Measurements from ENCODE around the gene BOD1. TPM values are rescaled to one million over a fixed set of nuclear protein-coding genes. Genes with fewer than 3 reads are reported as not detected.

Gene BOD1
- total and polyA plus RNA-seq, 9 of the 15 experiments (the other 6 are each of a cell fraction or from before 2014, with no cell fraction given) = 10.1 to 31.6 (median 22.6) TPM

GRCh38 chr5:173634465-173634983 is 18.1 kb upstream of the BOD1 start:
- Histone ChIP-seq H3K9ac (ENCODE audit: insufficient read depth in 1 of 2, low read depth in 2 of 2, low read length in 2 of 2) (no peak overlapping the region), H4K20me1 (replicated peaks; ENCODE audit: control insufficient read depth, insufficient read depth, low read length) (no peaks in the 10 kb centered on the region), H3K79me2 (ENCODE audit: control insufficient read depth, insufficient read depth, low read length) (no peaks in the 10 kb centered on the region), H3K4me1 (replicated peaks in 1 of 2; ENCODE audit: control insufficient read depth in 2 of 2, insufficient read depth in 2 of 2, low read length in 2 of 2) (peaks cover 0 to 1% of the 10 kb centered on the region in 2 experiments; a peak in 1 of 5 replicates), H3K9me1 (ENCODE audit: control insufficient read depth, insufficient read depth, low read length) (no peaks in the 10 kb centered on the region), H3K9me3 (replicated peaks; ENCODE audit: control insufficient read depth, insufficient read depth, low read depth, low read length) (no peaks in the 10 kb centered on the region), H3K36me3 (ENCODE audit: control insufficient read depth, insufficient read depth, low read length) (no peaks in the 10 kb centered on the region), H3K4me2 (ENCODE audit: insufficient read depth, low read length) (no peak overlapping the region), H2AFZ (ENCODE audit: low read depth, low read length) (no peak overlapping the region), H3K27ac (ENCODE audit: extremely low read depth, low read depth, low read length) (no peak overlapping the region), H3K4me3 (no peak overlapping the region), H3K27me3 (ENCODE audit: control insufficient read depth in 2 of 2, insufficient read depth in 2 of 2, low read length in 2 of 2) (no peaks in the 10 kb centered on the region)
- intact Hi-C loops (cut with micrococcal nuclease) (no loop called here), in situ Hi-C loops (cut with MboI) (no loop called here)
- FAIRE-seq = no peak
- BruUV-seq (replicated peaks) = no TSS peak
- ATAC-seq = no peak
- 64% methylated on average over 4 of the region's 4 CpGs for WGBS (ENCODE audit: insufficient coverage, low coverage, missing lambda C conversion rate)
- CTCF ChIA-PET (ENCODE audit: low intra/inter-chr PET ratio) = no interaction called here
- no peak for DNase-seq (ENCODE audit: extremely low read depth in 1 of 4, low spot score in 3 of 4)
- TF ChIP-seq HDAC2 (IDR thresholded peaks at IDR 0.05) = peak; percentile 60; the same call in 1 of the 2 replicates
- TF ChIP-seq ADNP (tag; IDR thresholded peaks at IDR 0.05) = peak; percentile 88
- TF ChIP-seq BCOR (IDR thresholded peaks at IDR 0.05) = peak; percentile 96
- TF ChIP-seq PHF20 (IDR thresholded peaks at IDR 0.05; ENCODE audit: partially characterized antibody) = peak; percentile 45
- TF ChIP-seq RCOR1 (IDR thresholded peaks at IDR 0.05; ENCODE audit: borderline replicate concordance in 1 of 2, low read depth in 2 of 2, low read length in 2 of 2) = peak in 1 of 2 experiments; percentile 71; a peak in 1 of 4 replicates
- TF ChIP-seq KDM1A (IDR thresholded peaks at IDR 0.05) = peak; percentile 55 to 76; a peak in 3 of 4 replicates
- TF ChIP-seq YBX1 (IDR thresholded peaks at IDR 0.05) = no peak
- peak; percentile 79 for TF ChIP-seq CHD4 (IDR thresholded peaks at IDR 0.05; ENCODE audit: insufficient read depth, insufficient replicate concordance, low read depth, low read length, poor library complexity, severe bottlenecking)
- TF ChIP-seq RBM25 (IDR thresholded peaks at IDR 0.05; ENCODE audit: low read depth, low read length, severe bottlenecking) = peak; percentile 92
- peak; percentile 74; the same call in 1 of the 2 replicates for TF ChIP-seq SMARCA5 (IDR thresholded peaks at IDR 0.05)
- TF ChIP-seq ID3 (CRISPR knock-in tag; IDR thresholded peaks at IDR 0.05) = no peak
- TF ChIP-seq ID3 (tag; IDR thresholded peaks at IDR 0.05) = 0 out of 2 replicates have a peak, but pooled peaks have one; percentile 25
- no peak for TF ChIP-seq CTBP1 (IDR thresholded peaks at IDR 0.05; ENCODE audit: borderline replicate concordance)
- TF ChIP-seq OTX1 (CRISPR knock-in tag; IDR thresholded peaks at IDR 0.05) = no peak
- POLR2A ChIA-PET = interaction anchor here (0.8 to 1.3 kb wide), 3 partner anchors 9 to 253 kb away, joined by 3 to 6 read pairs (median 4); partner anchors contain the start of genes BOD1 and CPEB4

Data from K562 (cell line).